Nephron progenitor cell (in vitro differentiated cells): ENCODE measurements around the gene PATJ.
A peak's percentile ranks its signal among the peaks of the same experiment; 100 is the strongest.

Experiments used
- DNase-seq: peaks from one replicate; pipeline ENCODE4 v3.0.0; 2021
- H3K27ac Mint-ChIP-seq: 2 replicates; pipeline ENCODE4 v1.8.0; 2021; ENCODE audit warnings: mild to moderate bottlenecking, moderate library complexity, mixed read lengths
- H3K27me3 Mint-ChIP-seq: 2 replicates; pipeline ENCODE4 v1.8.0; 2021; ENCODE audit warnings: mild to moderate bottlenecking, low read depth, mixed read lengths; ENCODE audit not compliant: poor library complexity
- H3K36me3 Mint-ChIP-seq: 2 replicates; pipeline ENCODE4 v1.8.0; 2021; ENCODE audit warnings: low read depth, mixed read lengths
- H3K4me1 Mint-ChIP-seq: 2 replicates; pipeline ENCODE4 v1.8.0; 2021; ENCODE audit warnings: mixed read lengths
- H3K4me3 Mint-ChIP-seq: 2 replicates; pipeline ENCODE4 v1.8.0; 2021; ENCODE audit warnings: mild to moderate bottlenecking, moderate library complexity, mixed read lengths
- H3K9me3 Mint-ChIP-seq: 2 replicates; pipeline ENCODE4 v1.8.0; 2021; ENCODE audit warnings: mild to moderate bottlenecking, moderate library complexity, mixed read lengths
- CTCF ChIP-seq: fragments of 200-600 bp; sonication (generic); IDR thresholded peaks from 2 replicates; pipeline ENCODE4 v1.5.0; 2021; ENCODE audit warnings: antibody characterized with exemption

PATJ gene

DNA sequence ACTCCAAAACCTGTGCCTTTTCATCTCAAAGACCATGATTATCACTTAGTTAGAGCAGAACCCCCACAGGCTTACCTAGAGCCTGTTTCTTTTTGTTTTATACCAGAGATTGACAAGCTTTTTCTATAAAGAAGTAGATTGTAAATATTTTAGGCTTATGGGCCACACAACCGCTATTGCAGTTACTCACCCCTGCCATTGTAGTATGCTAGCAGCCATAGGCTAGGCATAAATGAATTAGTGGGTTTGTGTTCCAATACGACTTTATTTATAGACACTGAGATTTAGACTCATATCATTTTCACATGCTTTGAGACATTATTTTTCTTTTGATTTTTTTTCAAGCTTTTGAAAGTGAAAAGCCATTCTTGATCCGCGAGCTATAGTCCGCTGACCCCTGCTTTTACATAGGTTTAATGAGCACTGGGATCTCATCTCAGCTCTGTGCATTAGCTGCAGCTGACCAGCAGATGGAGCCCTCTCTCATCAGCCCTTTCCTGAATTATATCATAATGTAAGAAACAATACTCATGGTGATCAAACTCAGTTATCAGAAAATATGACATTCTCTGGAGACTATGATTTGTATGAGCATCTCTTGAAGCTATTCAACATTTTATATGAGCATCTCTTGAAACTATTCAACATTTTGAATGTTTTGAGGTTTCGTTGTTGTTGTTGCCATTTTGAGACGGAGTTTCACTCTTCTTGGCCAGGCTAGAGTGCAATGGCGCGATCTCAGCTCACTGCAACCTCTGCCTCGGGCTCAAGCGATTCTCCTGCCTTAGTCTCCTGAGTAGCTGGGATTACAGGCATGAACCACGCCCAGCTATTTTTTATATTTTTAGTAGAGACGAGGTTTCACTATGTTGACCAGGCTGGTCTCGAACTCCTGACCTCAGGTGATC lies 340.4 kb downstream of the PATJ start:
- peak; percentile 93 for TF ChIP-seq CTCF
- no peak overlapping the region for H3K4me3 Mint-ChIP-seq
- no peaks in the 10 kb centered on the region for H3K27me3 Mint-ChIP-seq
- peaks cover 8% of the 10 kb centered on the region for H3K36me3 Mint-ChIP-seq
- no peaks in the 10 kb centered on the region for H3K9me3 Mint-ChIP-seq
- peak; percentile 54 for DNase-seq
- H3K27ac Mint-ChIP-seq, result no peak overlapping the region
- peaks cover 7% of the 10 kb centered on the region for H3K4me1 Mint-ChIP-seq

- DNase-seq, result no peak
- no peak for TF ChIP-seq CTCF
- H3K27ac Mint-ChIP-seq, result no peak overlapping the region
These were observed 342.1 kb downstream of the PATJ start for GRCh38 chr1:62084310-62084890.

GRCh38 chr1:62088439-62088838 lies 346.2 kb downstream of the PATJ start:
- Mint-ChIP-seq H3K36me3 (peaks cover 12% of the 10 kb centered on the region), H3K4me1 (peaks cover 5% of the 10 kb centered on the region), H3K27ac (no peak overlapping the region), H3K9me3 (no peaks in the 10 kb centered on the region), H3K4me3 (no peak overlapping the region), H3K27me3 (no peaks in the 10 kb centered on the region)
- DNase-seq, result no peak
- TF ChIP-seq CTCF, result no peak

More at GRCh38 chr1:62084310-62084890, 342.1 kb downstream of the PATJ start:
- Mint-ChIP-seq H3K4me1 (peaks cover under 1% of the 10 kb centered on the region), H3K36me3 (peaks cover 12% of the 10 kb centered on the region), H3K27me3 (no peaks in the 10 kb centered on the region), H3K9me3 (no peaks in the 10 kb centered on the region), H3K4me3 (no peak overlapping the region)

- H3K4me1 Mint-ChIP-seq, result peaks cover 5% of the 10 kb centered on the region
- no peaks in the 10 kb centered on the region for H3K27me3 Mint-ChIP-seq
- no peaks in the 10 kb centered on the region for H3K9me3 Mint-ChIP-seq
- no peak overlapping the region for H3K4me3 Mint-ChIP-seq
- DNase-seq, result no peak
- peaks cover 12% of the 10 kb centered on the region for H3K36me3 Mint-ChIP-seq
- H3K27ac Mint-ChIP-seq, result no peak overlapping the region
- no peak for TF ChIP-seq CTCF
These were observed 347.3 kb downstream of the PATJ start for GRCh38 chr1:62089570-62089969.

- no peak for DNase-seq
- no peak overlapping the region for H3K27ac Mint-ChIP-seq
- H3K4me1 Mint-ChIP-seq, result peaks cover 5% of the 10 kb centered on the region
- peaks cover 12% of the 10 kb centered on the region for H3K36me3 Mint-ChIP-seq
- no peaks in the 10 kb centered on the region for H3K27me3 Mint-ChIP-seq
- TF ChIP-seq CTCF, result no peak
- H3K9me3 Mint-ChIP-seq, result no peaks in the 10 kb centered on the region
- no peak overlapping the region for H3K4me3 Mint-ChIP-seq
These were observed 347.7 kb downstream of the PATJ start for GRCh38 chr1:62090016-62090415.
